GM12878 (cell line): ENCODE data around the gene ZNF169. TPM values are rescaled to one million over a fixed set of nuclear protein-coding genes. Genes with fewer than 3 reads are reported as not detected.

Source experiments
- ATAC-seq: fragments of 200-7000 bp; cut with Tn5 transposase; 3 replicates; pipeline ENCODE4 v1.9.1; 2020; ENCODE audit warnings: mild to moderate bottlenecking, moderate library complexity
- BruUV-seq: library from RNA; stranded (reverse); fragments of 400-500 nt; replicated peaks from 2 replicates; lab custom pipeline; 2021; lab: Mats Ljungman, UMichigan
- CTCF ChIA-PET: fragments of 300-600 bp; sonication (Branson Sonifier 250); formaldehyde crosslinking; extraction: SDS; loops from one replicate; lab custom pipeline; 2021; ENCODE audit warnings: inconsistent platforms; lab: Yijun Ruan, JAX
- POLR2A ChIA-PET: fragments of 350-600 bp; formaldehyde crosslinking; extraction: SDS; loops from one replicate; lab custom pipeline; 2021; ENCODE audit warnings: inconsistent platforms; lab: Charles Lee
- RAD21 ChIA-PET: fragments of 300-600 bp; sonication (Branson Sonifier 250); formaldehyde crosslinking; loops from one replicate; lab custom pipeline; 2023; ENCODE audit warnings: antibody characterized with exemption; ENCODE audit not compliant: unreplicated experiment; lab: Charles Lee
- SMC1A ChIA-PET: fragments of 300-600 bp; sonication (Branson Sonifier 250); formaldehyde crosslinking; loops from one replicate; lab custom pipeline; 2023; ENCODE audit not compliant: unreplicated experiment, uncharacterized antibody; lab: Charles Lee
- DNase-seq: peaks from one replicate; pipeline ENCODE4 v3.0.0-alpha.2; 2011; ENCODE audit warnings: low read depth, low spot score
- FAIRE-seq: peaks from 3 replicates; lab custom pipeline; 2011; peaks lifted over from hg19 to GRCh38; lab: Jason Lieb, UNC
- H2AFZ ChIP-seq: 2 replicates; pipeline ENCODE4 v1.6.0; 2011; ENCODE audit warnings: low read depth, low read length, control low read depth; ENCODE audit not compliant: control insufficient read depth
- H3K27ac ChIP-seq: 2 replicates; pipeline ENCODE4 v1.5.1; 2011; ENCODE audit warnings: control low read depth; ENCODE audit not compliant: control insufficient read depth, insufficient read depth
- H3K27me3 ChIP-seq, 2 experiments: replicated peaks in 1 of 2; 2 replicates each; pipeline versions ENCODE4 v1.6.0 to v1.6.1; 2011; ENCODE audit warnings: low read length in 1 of 2; ENCODE audit not compliant: control insufficient read depth in 2 of 2, insufficient read depth in 2 of 2
- H3K36me3 ChIP-seq, 2 experiments: 2 replicates each; pipeline ENCODE4 v1.5.1; 2011; ENCODE audit warnings: low read length in 1 of 2; ENCODE audit not compliant: control insufficient read depth in 2 of 2, insufficient read depth in 2 of 2
- H3K4me1 ChIP-seq: 2 replicates; pipeline ENCODE4 v1.6.1; 2011; ENCODE audit warnings: mild to moderate bottlenecking, low read length, moderate library complexity, mixed read lengths; ENCODE audit not compliant: control insufficient read depth, insufficient read depth
- H3K4me2 ChIP-seq: 2 replicates; pipeline ENCODE4 v1.6.0; 2011; ENCODE audit warnings: control low read depth; ENCODE audit not compliant: control insufficient read depth, insufficient read depth
- H3K4me3 ChIP-seq: fragments of 200-600 bp; sonication (generic); 2 replicates; pipeline ENCODE4 v1.5.1; 2016
- H3K79me2 ChIP-seq: 2 replicates; pipeline ENCODE4 v1.6.0; 2011; ENCODE audit warnings: low read length; ENCODE audit not compliant: control insufficient read depth, insufficient read depth
- H3K9ac ChIP-seq: 2 replicates; pipeline ENCODE4 v1.8.0; 2011; ENCODE audit warnings: low read length, control low read depth, mixed read lengths; ENCODE audit not compliant: control insufficient read depth, insufficient read depth
- H3K9me3 ChIP-seq: replicated peaks from 3 replicates; pipeline ENCODE4 v1.5.1; 2011; ENCODE audit warnings: mild to moderate bottlenecking, low read length; ENCODE audit not compliant: control insufficient read depth, insufficient read depth
- H4K20me1 ChIP-seq: 2 replicates; pipeline ENCODE4 v1.6.0; 2011; ENCODE audit not compliant: control insufficient read depth, insufficient read depth
- BHLHE40 ChIP-seq, 2 experiments: fragments of 450-650 bp in 1 of 2; IDR thresholded peaks; 2 replicates each; pipeline ENCODE4 v1.6.1; 2011 to 2017; ENCODE audit warnings: low read depth in 2 of 2, borderline replicate concordance in 1 of 2, improper control_type of control experiment in 1 of 2, low read length in 1 of 2, mild to moderate bottlenecking in 1 of 2
- E4F1 ChIP-seq: fragments of 450-650 bp; IDR thresholded peaks from 2 replicates; pipeline ENCODE4 v1.6.1; 2018; ENCODE audit warnings: borderline replicate concordance, mild to moderate bottlenecking; ENCODE audit not compliant: partially characterized antibody
- IRF4 ChIP-seq: IDR thresholded peaks from 2 replicates; pipeline ENCODE4 v1.6.1; 2011; ENCODE audit warnings: low read depth, low read length
- JUND ChIP-seq: IDR thresholded peaks from 2 replicates; pipeline ENCODE4 v1.6.1; 2012; ENCODE audit warnings: low read depth, mild to moderate bottlenecking, low read length, improper control_type of control experiment, moderate library complexity
- MTA2 ChIP-seq: fragments of 450-650 bp; IDR thresholded peaks from 2 replicates; pipeline ENCODE4 v1.6.1; 2016; ENCODE audit warnings: low read depth, mild to moderate bottlenecking, moderate library complexity
- MYB ChIP-seq: fragments of 150-350 bp; IDR thresholded peaks from 2 replicates; pipeline ENCODE4 v1.6.1; 2014; ENCODE audit warnings: mild to moderate bottlenecking, low read depth, low read length, borderline replicate concordance
- NFIC ChIP-seq: IDR thresholded peaks from 2 replicates; pipeline ENCODE4 v1.6.1; 2012; ENCODE audit warnings: low read depth, mild to moderate bottlenecking, inconsistent platforms, low read length, moderate library complexity
- RB1 ChIP-seq: fragments of 450-650 bp; formaldehyde crosslinking; IDR thresholded peaks from 2 replicates; pipeline ENCODE4 v1.6.1; 2017; ENCODE audit warnings: mild to moderate bottlenecking, borderline replicate concordance
- RCOR1 ChIP-seq: conservative IDR thresholded peaks from 2 replicates; pipeline ENCODE4 v1.6.1; 2012; ENCODE audit warnings: low read depth, low read length, improper control_type of control experiment
- RELA ChIP-seq: fragments of 450-650 bp; IDR thresholded peaks from 2 replicates; pipeline ENCODE4 v1.8.0; 2014; ENCODE audit warnings: borderline replicate concordance; ENCODE audit not compliant: partially characterized antibody
- SIX5 ChIP-seq: IDR thresholded peaks from 2 replicates; pipeline ENCODE4 v1.6.1; 2011; ENCODE audit warnings: mild to moderate bottlenecking, low read depth, low read length, moderate library complexity; ENCODE audit not compliant: severe bottlenecking
- TCF12 ChIP-seq: IDR thresholded peaks from 2 replicates; pipeline ENCODE4 v1.6.1; 2011; ENCODE audit warnings: low read depth, mild to moderate bottlenecking, low read length
- ZBED1 ChIP-seq: IDR thresholded peaks from 2 replicates; pipeline ENCODE4 v1.6.1; 2016; ENCODE audit warnings: borderline replicate concordance
- WGBS: methylation state at CpG from one replicate; pipeline ENCODE4 v1.1.6; 2016; ENCODE audit warnings: low lambda C conversion rate; ENCODE audit not compliant: insufficient replicate concordance, insufficient coverage; ENCODE audit errors: missing lambda C conversion rate; 5-methylcytosine and 5-hydroxymethylcytosine counted together
- in situ Hi-C: fragments of 300-500 bp; cut with MboI; formaldehyde crosslinking; loops from 9 replicates; pipeline ENCODE4 v1.14.3; 2018; ENCODE audit warnings: mixed read lengths
- intact Hi-C: fragments of 100-400 bp; cut with micrococcal nuclease; formaldehyde crosslinking; loops from one replicate; pipeline ENCODE4 v1.14.2; 2022; ENCODE audit not compliant: unreplicated experiment
- polyA plus RNA-seq, 11 experiments: library from polyadenylated mRNA; depleted of rRNA in 4 of 11; unstranded in 6 of 11; stranded (reverse) in 5 of 11; fragments of >200 nt; fragmentation: Nextera tagmentation in 4 of 11; fragmentation: Illumina TruSeq in 1 of 11; extraction: Ambion mirVana in 4 of 11; extraction: Trizol in 1 of 11; gene quantifications; 1 replicate in 1 of 11; 2 replicates in 10 of 11; pipeline versions ENCODE4 v1.2.1 to v1.2.3, GENCODE V29; 2011 to 2016; ENCODE audit warnings: inconsistent platforms in 2 of 11, missing spikeins in 2 of 11, low read depth in 1 of 11
- total RNA-seq, 4 experiments: library from RNA; depleted of rRNA in 3 of 4; stranded (reverse); fragments of >200 nt in 3 of 4; fragmentation: Illumina TruSeq in 1 of 4; extraction: Trizol in 1 of 4; gene quantifications; 2 replicates each; pipeline versions ENCODE4 v1.2.1 to v1.2.3, GENCODE V29; 2013 to 2021

Gene ZNF169
- total and polyA plus RNA-seq, 10 of the 15 experiments (the other 5 are each of a cell fraction or from before 2014, with no cell fraction given) = 2.2 to 15.7 (median 5.8) TPM

- Histone ChIP-seq H3K4me1 (no peaks in the 10 kb centered on the region), H3K27ac (no peak overlapping the region), H3K4me3 (no peak overlapping the region), H4K20me1 (no peaks in the 10 kb centered on the region), H3K9ac (no peak overlapping the region), H3K36me3 (peaks cover 0 to 10% of the 10 kb centered on the region in 2 experiments; a peak in 3 of 4 replicates), H2AFZ (no peak overlapping the region), H3K9me3 (no peaks in the 10 kb centered on the region), H3K79me2 (no peaks in the 10 kb centered on the region), H3K4me2 (no peak overlapping the region), H3K27me3 (no peaks in the 10 kb centered on the region)
- TF ChIP-seq SIX5 (no peak), MTA2 (no peak), IRF4 (no peak), RELA (no peak), JUND (no peak), RCOR1 (no peak), RB1 (no peak), MYB (no peak), TCF12 (no peak), ZBED1 (no peak), BHLHE40 (IDR thresholded peaks at IDR 0.05; ENCODE audit: borderline replicate concordance in 1 of 2, low read depth in 2 of 2, low read length in 1 of 2) (no peak), NFIC (no peak), E4F1 (no peak)
- no peak for DNase-seq
- intact Hi-C loops = no loop called here
- 91% methylated on average over 7 of the region's 7 CpGs for WGBS
- POLR2A ChIA-PET = no interaction called here
- in situ Hi-C loops = no loop called here
- no TSS peak for BruUV-seq
- SMC1A ChIA-PET = no interaction called here
- RAD21 ChIA-PET = no interaction called here
- ATAC-seq = no peak
- CTCF ChIA-PET = no interaction called here
- FAIRE-seq = no peak
Measured at GRCh38 chr9:94287877-94288513, 28.9 kb downstream of the ZNF169 start.
